ENCODE measurements around the gene PRDX1.
A peak's percentile ranks its signal among the peaks of the same experiment; 100 is the strongest.
"Not testable (repeated sequence)": the region's sequence is repeated elsewhere in the genome, so short reads cannot be mapped to it uniquely, and the experiment has no call there.

Gene PRDX1

DNA sequence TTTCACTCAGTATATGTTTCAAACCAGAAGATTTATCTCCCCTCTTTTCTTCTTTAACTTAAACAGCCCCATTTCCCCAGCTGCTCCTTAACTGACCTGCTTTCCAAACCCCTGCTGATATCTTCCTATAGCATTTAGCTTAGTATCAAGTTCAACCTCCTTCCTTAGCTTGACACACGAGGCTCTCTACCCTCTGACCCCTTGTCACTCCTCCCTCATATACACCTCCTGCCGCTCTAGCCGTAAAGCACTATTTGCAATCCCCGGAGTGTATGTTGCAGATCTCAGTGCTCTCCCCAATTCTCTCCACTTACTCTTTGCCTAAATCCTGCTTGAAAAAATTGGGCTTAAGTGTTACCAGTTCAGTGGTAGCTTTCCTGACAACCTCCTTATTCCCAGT lies 15.2 kb upstream of the PRDX1 start:
- no peak for DNase-seq (ENCODE audit: low read depth in 4 of 4, low spot score in 1 of 4)

DNA sequence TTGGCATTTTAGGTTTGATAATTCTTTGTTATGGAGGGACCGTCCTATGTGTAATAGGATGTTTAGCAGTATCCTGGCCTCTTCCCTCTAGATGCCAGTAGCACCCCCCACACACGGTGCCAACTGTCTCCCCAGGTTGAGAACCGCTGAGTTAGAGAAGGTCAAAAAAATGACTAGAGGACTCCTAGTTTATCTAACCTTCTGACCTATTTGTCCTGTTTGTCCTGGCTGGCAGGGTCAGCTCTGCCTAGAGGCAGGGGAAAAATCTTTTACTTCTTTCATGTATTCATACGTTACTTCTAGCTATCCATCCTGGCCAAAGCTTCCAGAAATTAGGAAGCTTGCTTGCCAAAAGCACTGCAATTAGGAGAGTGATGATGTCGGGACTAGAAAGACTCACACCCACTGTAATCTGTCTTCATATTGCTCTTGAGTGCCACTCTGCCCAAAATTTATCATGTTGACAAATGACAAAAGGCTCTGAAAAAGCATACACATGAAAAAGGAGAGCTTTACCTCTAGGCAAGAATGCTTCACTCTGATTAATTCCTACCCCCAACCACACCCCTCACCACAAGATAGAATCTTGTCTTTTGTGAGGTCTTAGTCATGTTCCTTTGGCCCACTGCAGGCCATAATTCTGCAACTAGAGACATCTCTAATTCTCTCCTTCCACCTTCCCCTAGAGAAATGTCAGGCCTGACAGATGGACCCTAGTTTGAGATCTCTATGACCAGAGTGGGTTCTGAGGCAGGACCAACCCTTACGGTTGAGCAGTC lies 14.5 kb upstream of the PRDX1 start:
- no peak for DNase-seq (ENCODE audit: low read depth in 4 of 4, low spot score in 1 of 4)

DNA sequence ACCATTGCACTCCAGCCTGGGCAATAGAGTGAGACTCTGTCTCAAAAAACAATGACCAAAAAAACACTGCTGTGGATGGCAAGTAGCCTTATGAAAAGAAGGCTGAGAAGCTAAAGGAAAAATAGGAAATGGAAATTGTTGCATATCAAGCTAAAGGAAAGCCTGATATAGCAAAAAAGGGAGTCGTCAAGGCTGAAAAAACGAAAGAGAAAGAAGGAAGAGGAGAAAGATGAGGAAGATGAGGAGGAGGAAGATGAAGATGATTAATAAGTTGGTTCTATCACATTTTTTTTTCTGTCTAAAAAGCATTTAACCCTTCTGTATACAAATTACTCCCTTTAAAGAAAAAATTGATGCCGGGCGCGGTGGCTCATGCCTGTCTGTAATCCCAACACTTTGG lies 10.2 kb upstream of the PRDX1 start:
- no peak for DNase-seq (ENCODE audit: low read depth in 4 of 4, low spot score in 1 of 4)

DNA sequence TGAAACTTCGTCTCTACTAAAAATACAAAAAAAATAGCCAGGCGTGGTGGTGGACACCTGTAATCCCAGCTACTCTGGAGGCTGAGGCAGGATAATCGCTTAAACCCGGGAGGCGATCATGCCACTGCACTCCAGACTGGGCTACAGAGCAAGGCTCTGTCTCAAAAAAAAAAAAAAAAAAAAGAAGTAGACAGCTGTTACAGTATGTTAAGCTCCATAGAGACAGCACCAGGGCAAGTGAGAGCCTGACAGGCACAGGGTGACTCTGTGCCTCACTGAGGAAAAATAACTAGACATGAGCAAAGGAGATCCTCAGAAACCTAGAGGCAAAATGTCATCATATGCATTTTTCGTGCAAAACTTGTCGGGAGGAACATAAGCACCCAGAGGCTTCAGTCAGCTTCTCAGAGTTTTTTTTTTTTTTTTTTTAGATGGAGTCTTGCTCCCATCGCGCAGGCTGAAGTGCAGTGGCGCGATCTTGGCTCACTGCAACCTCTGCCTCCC lies 9.0 kb upstream of the PRDX1 start:
- no peak for DNase-seq (ENCODE audit: low read depth in 4 of 4, low spot score in 1 of 4)

DNA sequence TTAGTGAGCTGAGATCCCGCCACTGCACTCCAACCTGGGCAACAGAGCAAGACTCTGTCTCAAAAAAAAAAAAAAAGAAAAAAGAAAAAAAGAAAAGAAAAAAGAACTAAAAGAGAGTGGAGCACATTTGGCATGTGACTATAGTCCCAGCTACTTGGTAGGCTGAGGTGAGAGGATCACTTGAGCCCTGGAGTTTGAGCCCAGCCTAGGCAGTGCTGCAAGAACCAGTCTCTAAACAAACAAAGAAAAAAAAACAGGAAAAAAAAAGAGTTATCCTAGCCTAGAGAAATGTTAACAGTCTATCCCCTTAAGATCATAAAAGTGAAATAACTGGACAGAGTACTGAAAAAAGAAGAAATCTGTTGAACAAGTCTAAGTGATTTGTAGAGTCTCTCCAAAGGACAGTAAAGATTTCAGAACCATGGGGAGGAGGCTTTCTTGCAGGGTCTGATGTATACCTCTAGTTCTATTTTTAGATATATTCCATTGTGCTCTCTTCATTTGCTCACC lies 4.5 kb upstream of the PRDX1 start:
- DNase-seq (ENCODE audit: low read depth in 4 of 4, low spot score in 1 of 4): no peak

DNA sequence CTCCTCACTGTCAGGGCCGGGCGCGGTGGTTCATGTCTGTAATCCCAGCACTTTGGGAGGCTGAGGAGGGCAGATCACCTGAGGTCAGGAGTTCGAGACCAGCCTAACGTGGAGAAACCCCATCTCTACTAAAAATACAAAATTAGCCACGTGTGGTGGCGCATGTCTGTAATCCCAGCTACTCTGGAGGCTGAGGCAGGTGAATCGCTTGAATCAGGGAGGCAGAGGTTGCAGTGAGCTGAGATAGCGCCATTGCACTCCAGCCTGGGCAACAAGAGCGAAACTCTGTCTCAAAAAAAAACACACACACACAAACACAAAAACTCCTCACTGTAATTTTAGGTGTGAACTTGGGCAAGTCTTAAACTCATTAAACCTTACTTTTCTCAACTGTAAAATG lies 2.3 kb upstream of the PRDX1 start:
- not testable (repeated sequence) for DNase-seq (ENCODE audit: low read depth in 4 of 4, low spot score in 1 of 4)

DNA sequence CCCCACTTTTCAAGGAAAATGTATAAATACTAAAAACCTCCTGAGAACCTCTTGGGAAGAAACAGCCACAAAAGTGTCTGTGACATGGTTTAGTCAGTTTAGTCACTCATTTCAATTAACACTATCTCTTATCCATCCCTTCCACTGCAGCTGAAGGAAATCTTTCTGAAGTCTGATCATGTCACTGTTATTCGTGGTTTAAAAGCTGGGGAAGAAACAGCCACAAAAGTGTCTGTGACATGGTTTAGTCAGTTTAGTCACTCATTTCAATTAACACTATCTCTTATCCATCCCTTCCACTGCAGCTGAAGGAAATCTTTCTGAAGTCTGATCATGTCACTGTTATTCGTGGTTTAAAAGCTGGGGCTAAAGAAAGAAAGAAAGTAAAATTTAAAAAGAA lies 1.8 kb upstream of the PRDX1 start:
- DNase-seq (ENCODE audit: low read depth in 4 of 4, low spot score in 1 of 4): not testable (repeated sequence)

DNA sequence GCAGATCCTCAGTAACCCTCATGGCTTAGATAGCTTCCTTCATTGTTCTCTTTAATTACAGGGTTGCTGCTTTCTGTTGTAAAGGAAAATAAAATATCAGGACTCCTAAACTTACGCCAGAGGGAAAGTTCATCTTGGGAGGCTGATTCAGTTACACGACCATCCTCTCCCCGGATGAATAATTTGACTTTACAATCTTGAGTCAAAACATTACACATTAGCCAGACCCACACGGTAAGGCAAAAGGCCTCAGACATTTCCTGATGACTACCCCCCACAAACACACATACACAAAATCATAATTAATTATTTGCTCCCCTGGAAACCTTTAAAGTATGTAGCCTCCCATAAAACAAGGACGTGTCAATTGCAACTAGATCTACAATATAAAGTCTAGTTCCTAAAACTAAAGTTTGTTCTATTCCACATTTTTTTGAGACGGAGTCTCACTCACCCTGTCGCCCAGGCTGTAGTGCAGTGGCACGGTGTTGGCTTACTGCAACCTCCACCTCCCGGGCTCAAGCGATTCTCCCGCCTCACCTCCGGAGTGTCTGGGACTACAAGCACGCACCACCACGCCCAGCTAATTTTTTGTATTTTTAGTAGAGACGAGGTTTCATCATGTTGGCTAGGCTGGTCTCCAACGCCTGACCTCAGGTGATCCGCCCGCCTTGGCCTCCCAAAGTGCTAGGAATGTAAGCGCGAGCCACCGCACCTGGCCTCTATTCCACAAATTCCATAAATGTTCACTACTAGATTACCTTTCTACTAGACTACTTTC lies 830 bp upstream of the PRDX1 start:
- DNase-seq (ENCODE audit: low read depth in 4 of 4, low spot score in 1 of 4): no peak

DNA sequence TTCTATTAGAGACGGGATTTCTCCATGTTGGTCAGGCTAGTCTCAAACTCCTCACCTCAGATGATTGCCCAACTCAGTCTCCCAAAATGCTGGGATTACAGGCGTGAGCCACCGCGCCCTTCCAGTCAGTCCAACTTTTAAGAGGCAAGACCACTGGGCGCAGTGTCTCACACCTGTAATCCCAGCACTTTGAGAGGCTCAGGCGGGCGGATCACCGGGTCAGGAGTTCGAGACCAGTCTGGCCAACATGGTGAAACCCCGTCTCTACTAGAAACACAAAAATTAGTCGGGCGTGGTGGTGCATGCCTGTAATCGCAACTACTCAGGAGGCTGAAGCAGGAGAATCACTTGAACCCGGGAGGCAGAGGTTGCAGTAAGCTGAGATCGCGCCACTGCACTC lies 1.9 kb downstream of the PRDX1 start:
- DNase-seq (ENCODE audit: low read depth in 4 of 4, low spot score in 1 of 4): not testable (repeated sequence)

DNA sequence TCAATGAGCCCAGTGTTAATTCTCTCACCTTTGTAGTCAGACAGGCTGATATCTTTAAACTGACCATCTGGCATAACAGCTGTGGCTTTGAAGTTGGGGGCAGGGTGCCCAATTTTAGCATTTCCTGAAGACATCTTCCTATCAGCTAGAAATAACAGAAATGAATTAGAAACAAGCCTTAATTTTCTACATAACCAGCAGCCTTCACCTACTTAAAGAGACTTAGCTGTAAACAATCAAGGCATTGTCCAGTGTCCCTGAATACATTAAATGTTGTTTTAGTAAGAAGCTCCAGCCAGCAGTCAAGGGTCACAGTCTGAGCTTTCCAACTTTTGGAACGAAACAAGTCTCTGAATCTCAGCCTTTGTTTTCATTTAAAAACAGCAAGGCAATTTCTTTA lies 2.8 kb downstream of the PRDX1 start:
- DNase-seq (ENCODE audit: low read depth in 4 of 4, low spot score in 1 of 4): no peak

DNA sequence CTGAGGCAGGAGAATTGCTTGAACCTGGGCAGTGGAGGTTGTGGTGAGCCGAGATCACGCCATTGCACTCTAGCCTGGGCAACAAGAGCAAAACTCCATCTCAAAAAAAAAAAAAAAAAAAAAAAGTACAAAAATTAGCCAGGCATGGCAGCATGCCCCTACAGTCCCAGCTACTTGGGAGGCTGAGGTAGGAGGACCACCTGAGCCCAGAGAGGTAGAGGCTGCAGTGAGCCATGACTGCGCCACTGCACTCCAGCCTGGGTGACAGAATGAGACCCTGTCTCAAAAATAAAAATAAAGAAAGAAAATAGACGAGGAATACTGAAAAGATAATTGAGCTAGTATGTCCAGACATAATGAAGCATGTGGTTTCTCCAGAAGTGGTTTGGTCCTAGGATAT lies 3.3 kb downstream of the PRDX1 start:
- not testable (repeated sequence) for DNase-seq (ENCODE audit: low read depth in 4 of 4, low spot score in 1 of 4)

DNA sequence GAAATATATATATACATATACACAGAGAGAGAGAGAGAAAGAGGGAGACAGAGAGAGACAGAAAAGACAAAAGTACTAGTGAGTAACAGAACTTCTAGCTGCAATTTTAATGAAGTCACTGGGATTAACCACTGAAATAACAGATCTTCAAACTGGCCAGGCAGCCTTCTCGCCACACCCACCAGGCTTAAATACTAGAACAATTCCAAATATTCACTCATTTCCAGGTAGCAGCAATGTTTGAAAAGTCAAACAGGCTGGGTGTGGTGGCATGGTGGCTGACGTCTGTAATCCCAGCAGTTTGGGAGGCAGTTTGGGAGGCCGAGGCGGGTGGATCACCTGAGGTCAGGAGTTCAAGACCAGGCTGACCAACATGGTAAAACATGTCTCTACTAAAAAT lies 5.2 kb downstream of the PRDX1 start:
- no peak for DNase-seq (ENCODE audit: low read depth in 4 of 4, low spot score in 1 of 4)

DNA sequence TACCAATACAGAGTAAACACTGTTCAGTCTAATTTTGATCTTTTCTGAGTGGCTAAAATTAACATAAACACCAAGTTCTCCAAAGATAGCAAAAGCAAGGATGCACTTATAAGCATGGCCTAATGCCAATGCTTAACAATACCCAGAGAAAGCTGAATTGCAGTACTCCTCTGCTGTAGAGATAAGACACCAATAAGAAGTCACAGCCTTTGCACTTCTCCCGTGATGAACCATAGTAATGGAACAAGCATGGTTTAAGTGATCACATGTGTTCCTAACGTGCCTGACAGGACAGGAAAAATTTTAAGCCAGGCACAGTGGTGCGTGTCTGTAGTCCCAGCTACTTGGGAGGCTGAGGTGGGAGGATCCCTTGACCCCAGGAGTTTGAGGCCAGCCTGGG lies 5.6 kb downstream of the PRDX1 start:
- no peak for DNase-seq (ENCODE audit: low read depth in 4 of 4, low spot score in 1 of 4)

DNA sequence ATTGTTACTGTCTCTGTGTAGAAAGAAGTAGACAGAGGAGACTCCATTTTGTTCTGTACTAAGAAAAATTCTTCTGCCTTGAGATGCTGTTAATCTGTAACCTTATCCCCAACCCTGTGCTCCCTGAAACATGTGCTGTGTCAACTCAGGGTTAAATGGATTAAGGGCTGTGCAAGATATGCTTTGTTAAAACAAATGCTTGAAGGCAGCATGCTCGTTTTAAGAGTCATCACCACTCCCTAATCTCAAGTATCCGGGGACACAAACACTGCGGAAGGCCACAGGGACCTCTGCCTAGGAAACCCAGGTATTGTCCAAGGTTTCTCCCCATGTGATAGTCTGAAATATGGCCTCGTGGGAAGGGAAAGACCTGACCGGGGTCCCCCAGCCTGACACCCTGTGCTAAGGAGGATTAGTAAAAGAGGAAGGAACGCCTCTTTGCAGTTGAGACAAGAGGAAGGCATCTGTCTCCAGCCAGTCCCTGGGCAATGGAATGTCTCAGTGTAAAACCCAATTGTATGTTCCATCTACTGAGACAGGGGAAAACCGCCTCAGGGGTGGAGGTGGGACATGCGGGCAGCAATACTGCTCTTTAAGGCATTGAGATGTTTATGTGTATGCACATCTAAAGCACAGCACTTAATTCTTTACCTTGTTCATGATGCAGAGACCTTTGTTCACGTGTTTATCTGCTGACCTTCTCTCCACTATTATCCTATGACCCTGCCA lies 8.0 kb downstream of the PRDX1 start:
- not testable (repeated sequence) for DNase-seq (ENCODE audit: low read depth in 4 of 4, low spot score in 1 of 4)

DNA sequence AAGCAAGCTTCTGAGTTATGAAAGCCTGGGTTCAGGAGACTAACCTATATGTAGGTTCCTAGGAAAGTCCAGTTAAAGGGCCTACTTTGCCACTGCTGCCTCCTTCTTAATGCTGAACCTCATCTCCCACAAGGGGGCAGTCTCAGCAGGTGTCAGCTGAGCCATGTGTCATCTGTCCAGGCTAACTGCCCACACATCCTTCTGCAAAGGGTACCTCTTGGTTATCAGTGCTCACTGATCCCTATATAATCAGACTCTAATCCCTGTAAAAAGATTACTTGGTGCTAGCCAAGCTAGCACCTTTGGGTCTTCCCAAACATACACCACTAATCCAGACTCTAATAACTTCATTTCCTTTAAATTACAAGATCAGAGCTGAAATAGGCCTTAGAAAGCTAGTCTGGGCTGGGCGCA lies 9.0 kb downstream of the PRDX1 start:
- DNase-seq (ENCODE audit: low read depth in 4 of 4, low spot score in 1 of 4): peak in 2 of 4 experiments; percentile 31 to 38

DNA sequence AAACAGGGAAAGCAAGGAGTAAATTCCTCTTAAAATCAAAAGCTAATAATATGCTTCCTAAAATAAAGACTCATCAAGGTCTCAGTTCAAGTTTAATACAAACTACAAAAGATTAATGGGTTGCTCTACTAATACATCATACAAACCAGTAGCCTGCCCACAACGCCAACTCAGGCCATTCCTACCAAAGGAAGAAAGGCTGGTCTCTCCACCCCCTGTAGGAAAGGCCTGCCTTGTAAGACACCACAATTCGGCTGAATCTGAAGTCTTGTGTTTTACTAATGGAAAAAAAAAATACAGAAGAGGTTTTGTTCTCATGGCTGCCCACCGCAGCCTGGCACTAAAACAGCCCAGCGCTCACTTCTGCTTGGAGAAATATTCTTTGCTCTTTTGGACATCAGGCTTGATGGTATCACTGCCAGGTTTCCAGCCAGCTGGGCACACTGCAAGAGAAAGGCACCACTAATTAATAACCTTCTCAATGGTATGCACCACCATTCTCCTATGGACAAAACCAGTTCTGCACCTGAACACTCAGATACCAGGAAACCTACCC lies 10.6 kb downstream of the PRDX1 start:
- no peak for DNase-seq (ENCODE audit: low read depth in 4 of 4, low spot score in 1 of 4)

DNA sequence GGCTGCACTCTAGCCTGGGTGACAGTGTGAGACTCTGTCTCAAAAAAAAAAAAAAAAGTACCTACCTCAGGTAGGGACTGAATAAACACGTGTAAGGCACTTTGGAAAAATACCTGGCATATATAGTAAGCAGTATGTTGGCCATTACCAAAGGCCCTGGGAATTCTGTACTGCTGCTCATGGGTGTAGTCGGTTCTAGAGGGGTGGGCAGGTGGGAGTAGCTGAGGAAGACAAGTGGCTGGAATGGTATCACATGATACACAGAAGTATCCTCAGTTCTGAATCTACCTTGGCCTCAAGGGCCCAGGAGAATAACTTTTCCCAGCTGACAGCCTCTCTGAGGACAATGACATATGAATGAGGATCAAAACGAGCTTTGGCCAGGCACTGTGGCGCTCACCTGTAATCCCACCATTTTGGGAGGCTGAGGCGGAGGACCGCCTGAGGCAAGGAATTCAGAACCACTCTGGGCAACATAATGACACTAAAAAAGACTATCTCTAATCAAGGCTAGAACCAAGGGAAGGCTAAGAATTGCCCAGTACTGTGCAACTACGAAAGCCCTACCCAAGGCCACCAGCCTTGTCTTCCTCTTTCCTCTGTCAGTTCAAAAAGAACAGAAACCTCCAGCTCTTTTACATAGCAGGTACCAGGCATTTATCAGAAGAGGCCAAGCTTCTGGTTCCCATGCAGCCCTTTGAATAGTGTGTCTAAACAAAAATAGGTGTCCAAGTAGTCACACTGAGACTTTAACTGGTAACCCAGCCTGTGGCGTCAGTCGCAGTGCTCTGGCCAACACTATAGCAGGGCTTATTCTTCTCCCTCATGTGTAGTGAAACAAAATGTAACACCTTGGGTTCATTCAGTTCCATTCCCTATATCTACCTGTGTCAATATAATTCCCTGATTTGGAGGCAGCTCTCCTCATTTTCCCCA lies 11.4 kb downstream of the PRDX1 start:
- no peak for DNase-seq (ENCODE audit: low read depth in 4 of 4, low spot score in 1 of 4)

DNA sequence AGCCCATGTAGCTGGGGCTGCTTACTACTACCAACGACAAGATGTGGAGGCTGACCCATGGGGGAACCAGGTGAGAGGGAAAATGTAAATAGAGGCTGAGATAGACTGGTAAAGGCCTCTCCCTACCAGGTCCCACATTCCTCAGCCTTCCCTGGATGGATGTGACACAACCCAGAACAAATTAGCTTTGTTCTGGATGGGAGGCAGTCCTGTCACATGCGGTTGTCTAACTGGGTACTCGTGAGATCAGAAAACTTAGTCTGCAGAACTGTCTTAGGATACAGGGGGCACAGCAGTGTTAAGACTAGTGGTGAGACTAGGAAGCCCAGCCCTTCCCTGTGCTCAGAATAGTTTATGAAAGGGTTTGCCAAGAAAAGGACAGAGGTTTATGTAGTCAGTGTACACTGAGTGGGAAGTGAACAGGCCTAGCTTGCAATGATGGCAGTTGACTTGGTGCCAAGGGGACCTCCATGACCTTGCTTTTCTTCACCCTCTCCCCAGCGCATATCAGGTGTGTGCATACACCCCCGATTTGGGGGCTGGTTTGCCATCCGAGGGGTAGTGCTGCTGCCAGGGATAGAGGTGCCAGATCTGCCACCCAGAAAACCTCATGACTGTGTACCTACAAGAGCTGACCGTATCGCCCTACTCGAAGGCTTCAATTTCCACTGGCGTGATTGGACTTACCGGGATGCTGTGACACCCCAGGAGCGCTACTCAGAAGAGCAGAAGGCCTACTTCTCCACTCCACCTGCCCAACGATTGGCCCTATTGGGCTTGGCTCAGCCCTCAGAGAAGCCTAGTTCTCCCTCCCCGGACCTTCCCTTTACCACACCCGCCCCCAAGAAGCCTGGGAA lies 13.2 kb downstream of the PRDX1 start:
- no peak for DNase-seq (ENCODE audit: low read depth in 4 of 4, low spot score in 1 of 4)

DNA sequence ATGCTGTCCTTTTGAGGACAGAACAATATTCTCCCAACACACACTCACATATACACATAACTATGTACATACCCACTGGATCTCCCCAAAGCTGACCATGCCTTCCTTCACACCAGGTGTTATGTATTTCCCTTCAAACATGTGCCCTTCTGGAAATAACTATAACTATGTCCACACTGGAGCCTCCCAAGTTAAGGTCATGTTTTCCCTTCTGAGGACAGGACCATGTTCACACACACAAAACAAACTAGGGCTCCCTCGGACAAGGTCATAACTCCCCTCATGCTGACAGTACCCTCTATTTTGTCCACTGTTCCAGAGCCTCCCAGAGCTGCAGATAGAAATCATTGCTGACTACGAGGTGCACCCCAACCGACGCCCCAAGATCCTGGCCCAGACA lies 13.8 kb downstream of the PRDX1 start:
- DNase-seq (ENCODE audit: low read depth in 4 of 4, low spot score in 1 of 4): no peak

Data from stimulated activated CD4-positive, alpha-beta T cell treated with anti-CD3 and anti-CD28 coated beads, Interleukin-1b, Interleukin-23, amount 100 ng/mL, for 24 hours (primary cell).